Body of pancreas (tissue), 4 donors: Measurements from ENCODE around the gene TUG1. TPM values are rescaled to one million over a fixed set of nuclear protein-coding genes. Genes with fewer than 3 reads are reported as not detected.

Experiments used
- ATAC-seq: fragments of 150-250 bp; one replicate; pipeline ENCODE4 v1.9.1; 2016
- DNase-seq, 4 donors: peaks; one replicate each; pipeline ENCODE4 v3.0.0-alpha.2; 2019
- H3K27ac ChIP-seq, 4 donors: fragments of 200-600 bp; sonication (generic); 1 replicate in 3 of 4; 2 replicates in 1 of 4; pipeline versions ENCODE4 v1.5.1 to v1.6.1; 2016 to 2019; ENCODE audit warnings: mild to moderate bottlenecking in 1 of 4, mixed read lengths in 1 of 4, moderate library complexity in 1 of 4
- H3K27me3 ChIP-seq, 2 donors: fragments of 200-600 bp; sonication (generic); one replicate each; pipeline ENCODE4 v1.6.0; 2016; ENCODE audit warnings: mild to moderate bottlenecking in 1 of 2
- H3K36me3 ChIP-seq, 2 donors: fragments of 200-600 bp; sonication (generic); replicated peaks in 1 of 2; 2 replicates each; pipeline ENCODE4 v1.5.1; 2016; ENCODE audit warnings: low read depth in 2 of 2; ENCODE audit not compliant: insufficient read depth in 1 of 2
- H3K4me1 ChIP-seq: fragments of 200-600 bp; sonication (generic); one replicate; pipeline ENCODE4 v1.6.0; 2016
- H3K4me3 ChIP-seq, 2 donors: fragments of 200-600 bp; sonication (generic); 1 replicate in 1 of 2; 2 replicates in 1 of 2; pipeline ENCODE4 v1.5.1; 2016 to 2019
- H3K9me3 ChIP-seq, 3 donors: fragments of 200-600 bp; sonication (generic); 1 replicate in 2 of 3; 2 replicates in 1 of 3; pipeline ENCODE4 v1.5.1; 2016
- CTCF ChIP-seq, 7 experiments: fragments of 450-650 bp in 4 of 7; fragments of 200-600 bp in 3 of 7; sonication (generic) in 3 of 7; IDR thresholded peaks; one replicate each; pipeline ENCODE4 v1.5.1; 2016 to 2019; ENCODE audit warnings: antibody characterized with exemption in 7 of 7
- POLR2A ChIP-seq, 3 donors: fragments of 450-650 bp; IDR thresholded peaks; one replicate each; pipeline ENCODE4 v1.6.1; 2016; ENCODE audit warnings: antibody characterized with exemption in 3 of 3, mild to moderate bottlenecking in 2 of 3
- WGBS, 2 donors: methylation state at CpG; one replicate each; pipeline ENCODE4 v1.1.5; 2017; 5-methylcytosine and 5-hydroxymethylcytosine counted together
- intact Hi-C: fragments of 100-400 bp; cut with DNase I; formaldehyde crosslinking; loops from one replicate; pipeline ENCODE4 v1.15.1; 2023
- total RNA-seq, 2 donors: library from RNA; depleted of rRNA; stranded (reverse); fragments of >200 nt; gene quantifications; one replicate each; pipeline ENCODE4 v1.1.0, GENCODE V29; 2016

The TUG1 gene
- total RNA-seq, 2 donors from 2014 or later: 48.0 to 48.5 TPM

- H3K27ac ChIP-seq: no peak overlapping the region
- H3K4me1 ChIP-seq: no peaks in the 10 kb centered on the region
- 92 to 95% methylated on average over 4 of the region's 4 CpGs for WGBS, 2 donors
- H3K27me3 ChIP-seq: no peaks in the 10 kb centered on the region
- H3K4me3 ChIP-seq: no peak overlapping the region
- DNase-seq: no peak
- H3K36me3 ChIP-seq: peaks cover 11 to 51% of the 10 kb centered on the region in 2 donors
- H3K9me3 ChIP-seq: no peaks in the 10 kb centered on the region
- no peak for ATAC-seq
- TF ChIP-seq CTCF (IDR thresholded peaks at IDR 0.05): no peak
- TF ChIP-seq POLR2A (IDR thresholded peaks at IDR 0.05): no peak
- intact Hi-C loops: loop anchor here (5.0 to 10.0 kb wide), 2 partner anchors 142 to 200 kb away; partner anchors contain the start of gene PLA2G3
These were observed 24.1 kb upstream of the TUG1 start for GRCh38 chr22:30944986-30945385.

GRCh38 chr22:30945653-30946052 lies 23.4 kb upstream of the TUG1 start:
- Histone ChIP-seq H3K27me3 (no peaks in the 10 kb centered on the region), H3K27ac (no peak overlapping the region), H3K36me3 (peaks cover 9 to 47% of the 10 kb centered on the region in 2 donors), H3K4me1 (no peaks in the 10 kb centered on the region), H3K4me3 (no peak overlapping the region), H3K9me3 (no peaks in the 10 kb centered on the region)
- intact Hi-C loops: loop anchor here (10.0 kb wide), 1 partner anchor 199 kb away; the partner anchor contains the start of gene PLA2G3
- no peak for TF ChIP-seq CTCF (IDR thresholded peaks at IDR 0.05)
- ATAC-seq (no peak), DNase-seq (no peak)
- 94 to 95% methylated on average over 2 of the region's 2 CpGs for WGBS, 2 donors

- Histone ChIP-seq H3K4me1 (no peaks in the 10 kb centered on the region), H3K27ac (no peak overlapping the region), H3K27me3 (no peaks in the 10 kb centered on the region), H3K36me3 (peaks cover 7 to 42% of the 10 kb centered on the region in 2 donors), H3K4me3 (no peak overlapping the region), H3K9me3 (no peaks in the 10 kb centered on the region)
- no peak for TF ChIP-seq POLR2A (IDR thresholded peaks at IDR 0.05)
- no peak for TF ChIP-seq CTCF (IDR thresholded peaks at IDR 0.05)
- ATAC-seq: no peak
- 68 to 74% methylated on average over 7 of the region's 7 CpGs for WGBS, 2 donors
- DNase-seq: no peak
- intact Hi-C loops: loop anchor here (10.0 kb wide), 1 partner anchor 198 kb away; the partner anchor contains the start of gene PLA2G3
These were observed 22.7 kb upstream of the TUG1 start for GRCh38 chr22:30946354-30946753.

GRCh38 chr22:30947173-30947815 lies 21.8 kb upstream of the TUG1 start:
- ATAC-seq (no peak), DNase-seq (no peak)
- Histone ChIP-seq H3K4me3 (no peak overlapping the region), H3K9me3 (no peaks in the 10 kb centered on the region), H3K27ac (no peak overlapping the region), H3K4me1 (no peaks in the 10 kb centered on the region), H3K36me3 (peaks cover 7 to 35% of the 10 kb centered on the region in 2 donors), H3K27me3 (no peaks in the 10 kb centered on the region)
- TF ChIP-seq POLR2A (IDR thresholded peaks at IDR 0.05): no peak
- TF ChIP-seq CTCF (IDR thresholded peaks at IDR 0.05): no peak
- WGBS, 2 donors: 74 to 81% methylated on average over 5 of the region's 5 CpGs
- intact Hi-C loops: loop anchor here (10.0 kb wide), 1 partner anchor 198 kb away; the partner anchor contains the start of gene PLA2G3
